NCI-H510A treated with DMSO at 0.1 percent for 48 hours (cell line): Measurements from ENCODE around the gene GALNT2.

ENCODE experiments used
- DNase-seq: peaks from one replicate; lab custom pipeline; 2025; lab: John Stamatoyannopoulos, UW

GALNT2 gene

GRCh38 chr1:230300322-230301301 is 233.6 kb downstream of the GALNT2 start:
- DNase-seq, result peak; percentile 46

DNA sequence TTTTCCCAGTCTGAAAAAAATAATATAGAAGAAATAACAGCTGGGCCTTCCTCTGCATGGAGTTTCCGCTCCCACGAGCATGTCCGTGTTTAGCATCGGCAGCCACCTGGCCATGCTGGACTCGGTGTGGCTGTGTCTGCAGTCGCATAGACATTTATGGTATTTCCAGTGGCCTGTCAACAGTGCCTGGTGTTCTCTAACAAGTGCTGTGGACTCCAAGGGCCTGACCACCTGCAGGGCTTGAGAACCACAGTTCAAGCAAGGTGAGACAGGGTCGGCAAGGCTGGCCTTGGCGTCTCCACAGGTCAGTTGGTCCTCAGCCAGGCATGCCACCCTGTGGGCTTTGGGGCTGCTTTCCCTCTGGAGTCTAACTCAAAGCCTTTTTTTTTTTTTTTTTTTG is 234.3 kb downstream of the GALNT2 start:
- DNase-seq, result no peak

DNA sequence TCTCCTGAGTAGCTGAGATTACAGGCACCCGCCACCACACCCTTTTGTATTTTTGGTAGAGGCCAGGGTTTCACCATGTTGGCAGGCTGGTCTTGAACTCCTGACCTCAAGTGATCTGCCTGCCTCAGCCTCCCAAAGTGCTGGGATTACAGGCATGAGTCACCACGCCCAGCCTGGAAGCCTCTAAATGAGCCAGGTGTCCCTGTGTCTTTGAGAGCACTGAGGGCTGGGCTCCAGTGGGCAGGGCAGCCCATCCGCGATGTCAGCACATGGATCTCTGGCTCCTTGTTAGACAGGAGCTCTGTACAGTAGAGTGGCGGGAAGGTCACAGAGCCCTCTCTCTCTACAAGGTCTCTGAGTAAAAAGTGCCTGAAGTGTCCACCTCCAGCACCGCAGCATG is 234.8 kb downstream of the GALNT2 start:
- peak; percentile 20 for DNase-seq

DNA sequence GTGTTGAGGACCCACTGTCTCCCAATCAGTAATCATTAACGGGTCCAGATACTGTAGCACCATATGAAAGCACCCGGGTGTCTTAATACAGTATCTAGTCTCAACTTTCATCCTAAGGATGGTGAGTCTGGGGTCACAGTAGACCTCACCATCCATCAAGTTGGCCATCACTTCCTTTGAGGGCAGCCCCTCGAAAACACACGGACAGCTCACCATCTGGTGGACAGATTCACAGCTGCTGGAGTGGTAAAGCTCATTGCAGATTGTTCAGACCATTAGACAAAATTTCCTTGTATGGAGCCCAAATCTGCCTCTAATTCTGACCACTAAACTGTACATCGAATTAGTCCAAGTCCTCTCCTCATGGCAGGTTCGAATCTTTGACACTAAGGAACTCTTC is 236.0 kb downstream of the GALNT2 start:
- DNase-seq, result no peak

GRCh38 chr1:230303822-230304221 is 236.8 kb downstream of the GALNT2 start:
- DNase-seq, result peak; percentile 62

- DNase-seq, result no peak
Measured at GRCh38 chr1:230306169-230306568, 239.1 kb downstream of the GALNT2 start.

DNA sequence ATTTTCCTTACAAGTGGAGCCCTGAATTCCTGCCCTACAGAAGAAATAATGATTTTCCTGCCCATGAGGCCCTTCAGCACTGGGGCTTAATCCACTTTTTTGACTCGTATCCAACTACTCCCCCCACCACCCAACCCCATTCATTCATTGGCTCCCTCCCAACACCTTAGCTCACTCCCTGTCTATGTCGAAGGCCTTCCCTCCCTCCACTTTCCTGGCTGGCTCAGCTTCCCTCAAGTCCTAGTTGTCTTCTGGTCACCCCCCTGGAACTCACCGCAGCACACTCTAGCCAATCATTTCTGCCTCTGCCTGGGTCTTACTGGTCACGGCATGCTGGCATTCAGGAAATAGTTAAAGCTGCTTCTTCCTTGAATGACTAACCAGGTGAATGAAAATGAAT is 240.2 kb downstream of the GALNT2 start:
- DNase-seq, result no peak

GRCh38 chr1:230308039-230308438 is 241.0 kb downstream of the GALNT2 start:
- DNase-seq, result no peak

DNA sequence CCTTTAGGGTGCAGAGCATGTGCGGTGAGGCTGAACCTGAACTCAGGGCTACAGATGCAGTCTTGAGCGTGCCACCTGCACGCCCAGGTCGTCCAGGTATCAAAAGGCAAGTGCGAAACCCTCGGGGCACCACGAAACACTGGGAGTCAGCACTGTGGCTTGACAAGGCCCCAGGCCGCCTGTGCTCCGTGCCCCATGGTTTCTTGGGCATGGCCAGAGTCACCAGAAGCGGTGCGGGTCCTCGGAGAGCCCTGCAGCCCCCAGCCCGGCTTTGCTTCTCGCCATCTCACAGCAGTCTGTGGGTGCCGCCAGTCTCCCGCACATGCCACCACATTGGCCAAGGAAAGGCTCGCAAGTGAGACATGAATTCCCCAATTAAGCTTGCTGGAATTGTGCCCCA is 241.8 kb downstream of the GALNT2 start:
- DNase-seq, result no peak

- no peak for DNase-seq
Measured at GRCh38 chr1:230309646-230310177, 242.7 kb downstream of the GALNT2 start.

DNA sequence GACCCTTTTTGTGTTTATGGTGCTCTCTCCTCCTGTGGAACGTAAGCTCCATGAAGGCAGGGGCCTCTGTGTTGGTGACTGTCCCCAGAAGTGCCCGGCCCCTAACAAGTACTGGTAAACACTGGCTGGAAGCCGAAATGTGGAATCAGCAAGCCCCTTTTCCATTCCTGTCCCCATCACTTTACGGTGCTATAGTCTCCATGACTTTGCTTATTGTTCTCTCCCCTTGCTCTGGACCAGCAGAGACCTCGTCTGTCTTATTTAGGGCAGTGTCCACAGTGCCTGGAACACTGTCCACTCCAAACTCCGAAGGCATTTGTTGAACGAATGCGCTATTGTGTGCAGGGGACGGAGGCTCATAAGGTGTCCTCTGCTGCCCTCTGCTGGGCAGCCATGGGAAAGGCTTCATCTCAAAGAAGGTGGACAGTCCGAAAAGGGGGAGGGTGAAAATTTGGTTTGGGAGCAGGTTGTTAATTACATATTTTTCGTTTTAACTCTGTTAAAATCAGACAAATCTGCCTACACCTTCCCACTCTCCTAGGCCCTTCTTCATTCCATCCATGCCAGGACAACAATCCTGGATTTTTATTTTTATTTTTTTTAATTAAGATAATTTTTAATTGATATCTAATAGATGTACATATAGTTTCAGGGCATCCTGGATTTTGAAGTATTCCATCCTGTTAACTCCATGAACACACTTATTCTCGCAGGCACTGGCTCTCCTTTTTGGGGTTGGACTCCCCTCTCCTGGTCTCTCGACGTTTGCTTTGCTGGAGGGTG is 243.5 kb downstream of the GALNT2 start:
- DNase-seq, result peak; percentile 79

GRCh38 chr1:230312676-230313075 is 245.6 kb downstream of the GALNT2 start:
- no peak for DNase-seq

- no peak for DNase-seq
Measured at GRCh38 chr1:230313453-230314141, 246.6 kb downstream of the GALNT2 start.

GRCh38 chr1:230314142-230314470 is 247.1 kb downstream of the GALNT2 start:
- no peak for DNase-seq

GRCh38 chr1:230315099-230315498 is 248.1 kb downstream of the GALNT2 start:
- DNase-seq, result no peak

GRCh38 chr1:230316864-230317745 is 250.1 kb downstream of the GALNT2 start:
- DNase-seq, result no peak

GRCh38 chr1:230317823-230318819 is 251.1 kb downstream of the GALNT2 start:
- DNase-seq, result no peak

DNA sequence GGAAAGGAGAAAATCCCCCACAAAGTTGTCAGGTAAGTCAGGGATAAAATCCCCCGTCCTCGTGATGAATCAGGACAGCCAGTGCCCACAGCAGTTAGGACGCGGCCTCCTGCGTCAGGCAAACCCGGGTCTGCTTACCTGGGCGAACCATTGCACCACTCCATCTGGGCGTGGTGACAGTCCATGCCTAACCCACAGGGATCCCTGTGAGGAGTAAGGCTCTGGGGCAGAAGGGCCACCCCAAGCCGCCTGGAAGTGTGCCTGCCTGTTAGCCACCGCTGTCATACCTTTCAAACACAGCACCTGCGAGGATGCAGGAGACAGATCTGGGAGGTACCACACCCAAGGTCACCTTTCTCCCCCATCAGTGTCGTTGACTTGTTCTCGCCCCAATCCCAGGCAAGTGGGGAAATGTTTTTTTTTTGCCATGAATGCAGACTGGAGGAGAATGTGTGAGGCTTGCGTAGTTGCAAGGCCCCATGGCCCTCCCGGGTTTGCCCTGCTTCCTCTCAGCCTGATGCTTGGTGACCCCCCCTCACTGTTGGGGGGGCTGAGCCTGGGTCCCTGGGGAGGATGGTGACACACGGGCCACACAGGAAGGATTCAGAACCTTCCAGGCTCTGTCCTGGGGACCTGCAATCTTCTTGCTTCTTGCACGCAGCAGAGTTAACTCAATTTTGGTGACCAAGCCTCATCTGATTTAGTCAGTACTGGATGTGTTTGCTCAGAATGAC is 252.1 kb downstream of the GALNT2 start:
- DNase-seq, result no peak

DNA sequence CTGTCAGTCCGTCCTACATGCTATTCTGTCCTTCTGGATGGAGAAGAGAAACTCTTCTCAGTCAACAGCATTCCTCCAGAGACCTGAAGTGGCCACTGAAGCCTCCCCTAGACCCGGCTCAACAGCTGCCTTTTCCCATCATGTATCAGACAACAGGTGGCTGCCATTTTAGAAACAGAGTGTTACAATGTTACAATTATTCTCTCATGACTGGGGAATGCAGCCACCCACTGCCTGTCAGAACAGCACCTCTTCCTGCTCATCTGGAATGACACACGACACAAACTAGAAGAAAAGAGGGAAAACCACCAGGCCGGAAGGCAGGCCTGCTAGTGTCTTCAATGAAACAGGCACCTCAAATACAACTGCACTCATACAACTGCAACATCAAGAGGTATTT is 253.8 kb downstream of the GALNT2 start:
- DNase-seq, result no peak
